ENCODE data around the gene NLRP12. TPM values are rescaled to one million over a fixed set of nuclear protein-coding genes. Genes with fewer than 3 reads are reported as not detected.
"Not testable (repeated sequence)": the region's sequence is repeated elsewhere in the genome, so short reads cannot be mapped to it uniquely, and the experiment has no call there.

The NLRP12 gene
- total RNA-seq, 3 donors from 2014 or later = not detected

GRCh38 chr19:53812335-53812734, 11.8 kb downstream of the NLRP12 start:
- no peak for DNase-seq
- no peak overlapping the region for H3K4me3 Mint-ChIP-seq
- no peaks in the 10 kb centered on the region for H3K36me3 Mint-ChIP-seq (ENCODE audit: insufficient read depth)
- ATAC-seq = no peak
- no peaks in the 10 kb centered on the region for H3K27me3 Mint-ChIP-seq (ENCODE audit: low read depth)
- H3K9me3 Mint-ChIP-seq = no peaks in the 10 kb centered on the region
- H3K4me1 Mint-ChIP-seq (ENCODE audit: low read depth) = no peaks in the 10 kb centered on the region

- ATAC-seq (no peak), DNase-seq (no peak)
- no peaks in the 10 kb centered on the region for H3K9me3 Mint-ChIP-seq
- H3K4me1 Mint-ChIP-seq (ENCODE audit: low read depth) = no peaks in the 10 kb centered on the region
- no peak overlapping the region for H3K4me3 Mint-ChIP-seq
- H3K36me3 Mint-ChIP-seq (ENCODE audit: insufficient read depth) = no peaks in the 10 kb centered on the region
- no peaks in the 10 kb centered on the region for H3K27me3 Mint-ChIP-seq (ENCODE audit: low read depth)
Measured at GRCh38 chr19:53810891-53811290, 13.2 kb downstream of the NLRP12 start.

- ATAC-seq = no peak
- Mint-ChIP-seq H3K9me3 (no peaks in the 10 kb centered on the region), H3K27me3 (ENCODE audit: low read depth) (no peaks in the 10 kb centered on the region), H3K4me1 (ENCODE audit: low read depth) (no peaks in the 10 kb centered on the region), H3K4me3 (no peak overlapping the region), H3K36me3 (ENCODE audit: insufficient read depth) (no peaks in the 10 kb centered on the region)
- DNase-seq = no peak
Measured at GRCh38 chr19:53810187-53810546, 13.9 kb downstream of the NLRP12 start.

GRCh38 chr19:53809518-53810186, 14.5 kb downstream of the NLRP12 start:
- Mint-ChIP-seq H3K36me3 (ENCODE audit: insufficient read depth) (no peaks in the 10 kb centered on the region), H3K4me3 (no peak overlapping the region), H3K4me1 (ENCODE audit: low read depth) (no peaks in the 10 kb centered on the region), H3K27me3 (ENCODE audit: low read depth) (no peaks in the 10 kb centered on the region), H3K9me3 (no peaks in the 10 kb centered on the region)
- ATAC-seq = no peak
- no peak for DNase-seq

- no peaks in the 10 kb centered on the region for H3K36me3 Mint-ChIP-seq (ENCODE audit: insufficient read depth)
- H3K4me1 Mint-ChIP-seq (ENCODE audit: low read depth) = no peaks in the 10 kb centered on the region
- DNase-seq (no peak), ATAC-seq (no peak)
- H3K27me3 Mint-ChIP-seq (ENCODE audit: low read depth) = no peaks in the 10 kb centered on the region
- H3K4me3 Mint-ChIP-seq = no peak overlapping the region
- H3K9me3 Mint-ChIP-seq = no peaks in the 10 kb centered on the region
Measured at GRCh38 chr19:53808710-53809125, 15.4 kb downstream of the NLRP12 start.

GRCh38 chr19:53801257-53801656, 22.9 kb downstream of the NLRP12 start:
- Mint-ChIP-seq H3K4me1 (ENCODE audit: low read depth) (no peaks in the 10 kb centered on the region), H3K9me3 (no peaks in the 10 kb centered on the region), H3K4me3 (no peak overlapping the region), H3K27me3 (ENCODE audit: low read depth) (no peaks in the 10 kb centered on the region), H3K36me3 (ENCODE audit: insufficient read depth) (no peaks in the 10 kb centered on the region)
- DNase-seq (no peak), ATAC-seq (no peak)

GRCh38 chr19:53795019-53795418, 29.1 kb downstream of the NLRP12 start:
- ATAC-seq (no peak), DNase-seq (no peak)
- Mint-ChIP-seq H3K4me1 (ENCODE audit: low read depth) (no peaks in the 10 kb centered on the region), H3K9me3 (no peaks in the 10 kb centered on the region), H3K27me3 (ENCODE audit: low read depth) (no peaks in the 10 kb centered on the region), H3K36me3 (ENCODE audit: insufficient read depth) (no peaks in the 10 kb centered on the region), H3K4me3 (no peak overlapping the region)

GRCh38 chr19:53792721-53793433, 31.2 kb downstream of the NLRP12 start:
- no peaks in the 10 kb centered on the region for H3K4me1 Mint-ChIP-seq (ENCODE audit: low read depth)
- ATAC-seq (peak; percentile 99 to 100), DNase-seq (peak; percentile 66)
- H3K27me3 Mint-ChIP-seq (ENCODE audit: low read depth) = peaks cover 3% of the 10 kb centered on the region
- H3K4me3 Mint-ChIP-seq = no peak overlapping the region
- no peaks in the 10 kb centered on the region for H3K36me3 Mint-ChIP-seq (ENCODE audit: insufficient read depth)
- H3K9me3 Mint-ChIP-seq = no peaks in the 10 kb centered on the region

- no peak for DNase-seq
- H3K4me3 Mint-ChIP-seq = no peak overlapping the region
- H3K36me3 Mint-ChIP-seq (ENCODE audit: insufficient read depth) = no peaks in the 10 kb centered on the region
- peaks cover 9% of the 10 kb centered on the region for H3K27me3 Mint-ChIP-seq (ENCODE audit: low read depth)
- no peaks in the 10 kb centered on the region for H3K9me3 Mint-ChIP-seq
- no peaks in the 10 kb centered on the region for H3K4me1 Mint-ChIP-seq (ENCODE audit: low read depth)
- ATAC-seq = no peak
Measured at GRCh38 chr19:53789708-53790678, 34.1 kb downstream of the NLRP12 start.

- ATAC-seq (no peak), DNase-seq (no peak)
- H3K9me3 Mint-ChIP-seq = no peaks in the 10 kb centered on the region
- no peaks in the 10 kb centered on the region for H3K36me3 Mint-ChIP-seq (ENCODE audit: insufficient read depth)
- peaks cover 9% of the 10 kb centered on the region for H3K27me3 Mint-ChIP-seq (ENCODE audit: low read depth)
- H3K4me3 Mint-ChIP-seq = no peak overlapping the region
- H3K4me1 Mint-ChIP-seq (ENCODE audit: low read depth) = no peaks in the 10 kb centered on the region
Measured at GRCh38 chr19:53787266-53787665, 36.8 kb downstream of the NLRP12 start.

GRCh38 chr19:53786744-53787143, 37.4 kb downstream of the NLRP12 start:
- no peaks in the 10 kb centered on the region for H3K4me1 Mint-ChIP-seq (ENCODE audit: low read depth)
- H3K4me3 Mint-ChIP-seq = no peak overlapping the region
- ATAC-seq (no peak), DNase-seq (no peak)
- peaks cover 9% of the 10 kb centered on the region for H3K27me3 Mint-ChIP-seq (ENCODE audit: low read depth)
- no peaks in the 10 kb centered on the region for H3K36me3 Mint-ChIP-seq (ENCODE audit: insufficient read depth)
- H3K9me3 Mint-ChIP-seq = no peaks in the 10 kb centered on the region

- ATAC-seq = no peak
- Mint-ChIP-seq H3K27me3 (ENCODE audit: low read depth) (peaks cover 9% of the 10 kb centered on the region), H3K9me3 (no peaks in the 10 kb centered on the region), H3K36me3 (ENCODE audit: insufficient read depth) (no peaks in the 10 kb centered on the region), H3K4me3 (no peak overlapping the region), H3K4me1 (ENCODE audit: low read depth) (no peaks in the 10 kb centered on the region)
- no peak for DNase-seq
Measured at GRCh38 chr19:53785196-53785889, 38.8 kb downstream of the NLRP12 start.

GRCh38 chr19:53782698-53783097, 41.4 kb downstream of the NLRP12 start:
- Mint-ChIP-seq H3K4me3 (no peak overlapping the region), H3K27me3 (ENCODE audit: low read depth) (peaks cover 4% of the 10 kb centered on the region), H3K4me1 (ENCODE audit: low read depth) (no peaks in the 10 kb centered on the region), H3K9me3 (no peaks in the 10 kb centered on the region), H3K36me3 (ENCODE audit: insufficient read depth) (no peaks in the 10 kb centered on the region)
- DNase-seq = no peak
- no peak for ATAC-seq

GRCh38 chr19:53781332-53781731, 42.8 kb downstream of the NLRP12 start:
- H3K9me3 Mint-ChIP-seq; ATAC-seq; H3K27me3 Mint-ChIP-seq (ENCODE audit: low read depth); H3K4me3 Mint-ChIP-seq; H3K4me1 Mint-ChIP-seq (ENCODE audit: low read depth); DNase-seq; H3K36me3 Mint-ChIP-seq (ENCODE audit: insufficient read depth): not testable (repeated sequence)

All from activated T-cell treated with anti-CD3 and anti-CD28 coated beads, Interleukin-2, amount 50 U/mL, for 4 hours (primary cell).